IPS-20b (cell line): ENCODE results near the gene THRA.

Experiments
- H3K27ac ChIP-seq: one replicate; pipeline ENCODE4 v1.5.1; 2013; ENCODE audit warnings: low read length
- H3K27me3 ChIP-seq: 2 replicates; pipeline ENCODE4 v1.6.1; 2013; ENCODE audit warnings: mild to moderate bottlenecking, low read length, inconsistent platforms; ENCODE audit not compliant: insufficient read depth
- H3K36me3 ChIP-seq: 2 replicates; pipeline ENCODE4 v1.6.1; 2013; ENCODE audit warnings: low read depth, mild to moderate bottlenecking, inconsistent platforms, low read length, moderate library complexity; ENCODE audit not compliant: insufficient read depth
- H3K4me1 ChIP-seq: 2 replicates; pipeline ENCODE4 v1.6.1; 2013; ENCODE audit warnings: mild to moderate bottlenecking, control low read depth, inconsistent platforms, low read length, moderate library complexity; ENCODE audit not compliant: insufficient read depth
- H3K4me3 ChIP-seq: 2 replicates; pipeline ENCODE4 v1.5.1; 2013; ENCODE audit warnings: mild to moderate bottlenecking, low read length, inconsistent platforms
- H3K9ac ChIP-seq: 2 replicates; pipeline ENCODE4 v1.6.1; 2013; ENCODE audit warnings: low read depth, mild to moderate bottlenecking, inconsistent platforms, low read length, moderate library complexity
- H3K9me3 ChIP-seq: 2 replicates; pipeline ENCODE4 v1.6.1; 2013; ENCODE audit warnings: mild to moderate bottlenecking, low read depth, low read length, inconsistent platforms; ENCODE audit not compliant: insufficient read depth

Gene THRA

GRCh38 chr17:40021451-40021971 lies 41.3 kb upstream of the THRA start:
- Histone ChIP-seq H3K27ac (no peak overlapping the region), H3K4me3 (no peak overlapping the region), H3K27me3 (no peaks in the 10 kb centered on the region), H3K36me3 (peaks cover 66% of the 10 kb centered on the region), H3K9ac (no peak overlapping the region), H3K4me1 (peaks cover 13% of the 10 kb centered on the region; the same call in 1 of the 2 replicates), H3K9me3 (no peaks in the 10 kb centered on the region)

GRCh38 chr17:40022497-40022896 lies 40.3 kb upstream of the THRA start:
- no peaks in the 10 kb centered on the region for H3K27me3 ChIP-seq
- no peak overlapping the region for H3K9ac ChIP-seq
- H3K4me1 ChIP-seq = peaks cover 13% of the 10 kb centered on the region; the same call in 1 of the 2 replicates
- H3K9me3 ChIP-seq = no peaks in the 10 kb centered on the region
- no peak overlapping the region for H3K27ac ChIP-seq
- H3K36me3 ChIP-seq = peaks cover 69% of the 10 kb centered on the region
- H3K4me3 ChIP-seq = no peak overlapping the region

- Histone ChIP-seq H3K36me3 (peaks cover 74% of the 10 kb centered on the region), H3K9ac (no peak overlapping the region), H3K27me3 (no peaks in the 10 kb centered on the region), H3K9me3 (no peaks in the 10 kb centered on the region), H3K4me3 (no peak overlapping the region), H3K27ac (no peak overlapping the region), H3K4me1 (peaks cover 12% of the 10 kb centered on the region; the same call in 1 of the 2 replicates)
Observed at GRCh38 chr17:40022961-40023541, 39.7 kb upstream of the THRA start.

- H3K27me3 ChIP-seq = no peaks in the 10 kb centered on the region
- H3K9me3 ChIP-seq = no peaks in the 10 kb centered on the region
- no peak overlapping the region for H3K9ac ChIP-seq
- H3K36me3 ChIP-seq = peaks cover 79% of the 10 kb centered on the region
- H3K4me3 ChIP-seq = no peak overlapping the region
- H3K4me1 ChIP-seq = peaks cover 7% of the 10 kb centered on the region; the same call in 1 of the 2 replicates
- no peak overlapping the region for H3K27ac ChIP-seq
Observed at GRCh38 chr17:40023590-40024292, 39.0 kb upstream of the THRA start.

GRCh38 chr17:40024901-40025300 lies 37.9 kb upstream of the THRA start:
- no peaks in the 10 kb centered on the region for H3K27me3 ChIP-seq
- H3K9me3 ChIP-seq = no peaks in the 10 kb centered on the region
- H3K27ac ChIP-seq = no peak overlapping the region
- H3K4me3 ChIP-seq = no peak overlapping the region
- H3K4me1 ChIP-seq = no peaks in the 10 kb centered on the region
- H3K36me3 ChIP-seq = peaks cover 80% of the 10 kb centered on the region
- no peak overlapping the region for H3K9ac ChIP-seq

GRCh38 chr17:40025559-40025958 lies 37.2 kb upstream of the THRA start:
- Histone ChIP-seq H3K36me3 (peaks cover 77% of the 10 kb centered on the region), H3K9ac (no peak overlapping the region), H3K27ac (no peak overlapping the region)

GRCh38 chr17:40025991-40026815 lies 36.6 kb upstream of the THRA start:
- H3K9me3 ChIP-seq = no peaks in the 10 kb centered on the region
- peaks cover 80% of the 10 kb centered on the region for H3K36me3 ChIP-seq
- no peak overlapping the region for H3K9ac ChIP-seq
- no peak overlapping the region for H3K4me3 ChIP-seq
- H3K27me3 ChIP-seq = no peaks in the 10 kb centered on the region
- no peaks in the 10 kb centered on the region for H3K4me1 ChIP-seq
- H3K27ac ChIP-seq = no peak overlapping the region

More at GRCh38 chr17:40025559-40025958, 37.2 kb upstream of the THRA start:
- H3K9me3 ChIP-seq = no peaks in the 10 kb centered on the region
- no peaks in the 10 kb centered on the region for H3K4me1 ChIP-seq
- H3K27me3 ChIP-seq = no peaks in the 10 kb centered on the region
- no peak overlapping the region for H3K4me3 ChIP-seq

- H3K27ac ChIP-seq = no peak overlapping the region
- no peaks in the 10 kb centered on the region for H3K27me3 ChIP-seq
- no peak overlapping the region for H3K9ac ChIP-seq
- H3K9me3 ChIP-seq = no peaks in the 10 kb centered on the region
- H3K36me3 ChIP-seq = peaks cover 80% of the 10 kb centered on the region
- no peaks in the 10 kb centered on the region for H3K4me1 ChIP-seq
- H3K4me3 ChIP-seq = no peak overlapping the region
Observed at GRCh38 chr17:40026816-40027613, 35.8 kb upstream of the THRA start.

GRCh38 chr17:40027614-40028012 lies 35.2 kb upstream of the THRA start:
- H3K36me3 ChIP-seq = peaks cover 80% of the 10 kb centered on the region
- no peak overlapping the region for H3K9ac ChIP-seq
- H3K9me3 ChIP-seq = no peaks in the 10 kb centered on the region
- H3K4me3 ChIP-seq = no peak overlapping the region
- no peak overlapping the region for H3K27ac ChIP-seq
- no peaks in the 10 kb centered on the region for H3K27me3 ChIP-seq
- H3K4me1 ChIP-seq = no peaks in the 10 kb centered on the region

- no peaks in the 10 kb centered on the region for H3K4me1 ChIP-seq
- H3K9ac ChIP-seq = no peak overlapping the region
- peaks cover 81% of the 10 kb centered on the region for H3K36me3 ChIP-seq
- H3K27me3 ChIP-seq = no peaks in the 10 kb centered on the region
- no peak overlapping the region for H3K27ac ChIP-seq
- H3K4me3 ChIP-seq = no peak overlapping the region
- H3K9me3 ChIP-seq = no peaks in the 10 kb centered on the region
Observed at GRCh38 chr17:40028595-40028994, 34.2 kb upstream of the THRA start.

- no peak overlapping the region for H3K27ac ChIP-seq
- H3K9me3 ChIP-seq = no peaks in the 10 kb centered on the region
- H3K4me3 ChIP-seq = no peak overlapping the region
- H3K27me3 ChIP-seq = no peaks in the 10 kb centered on the region
- H3K4me1 ChIP-seq = no peaks in the 10 kb centered on the region
- H3K36me3 ChIP-seq = peaks cover 67% of the 10 kb centered on the region
- H3K9ac ChIP-seq = no peak overlapping the region
Observed at GRCh38 chr17:40031706-40032105, 31.1 kb upstream of the THRA start.
